Peyer's patch (tissue), 4 donors: ENCODE data around the gene C19orf47. TPM values are rescaled to one million over a fixed set of nuclear protein-coding genes. Genes with fewer than 3 reads are reported as not detected.

Source experiments
- DNase-seq, 3 donors: peaks; one replicate each; pipeline ENCODE4 v3.0.0-alpha.2; 2017 to 2019
- H3K27ac ChIP-seq, 4 donors: fragments of 200-600 bp; sonication (generic); one replicate each; pipeline ENCODE4 v1.5.1; 2016 to 2019
- H3K27me3 ChIP-seq, 2 donors: fragments of 200-600 bp; sonication (generic); one replicate each; pipeline ENCODE4 v1.5.1; 2019
- H3K36me3 ChIP-seq, 3 donors: fragments of 200-600 bp; sonication (generic); one replicate each; pipeline ENCODE4 v1.5.1; 2016 to 2019
- H3K4me1 ChIP-seq, 4 donors: fragments of 200-600 bp; sonication (generic); one replicate each; pipeline ENCODE4 v1.5.1; 2016 to 2019
- H3K4me3 ChIP-seq, 4 donors: fragments of 200-600 bp; sonication (generic); 1 replicate in 3 of 4; 2 replicates in 1 of 4; pipeline ENCODE4 v1.5.1; 2016 to 2019; ENCODE audit warnings: mild to moderate bottlenecking in 1 of 4
- H3K9me3 ChIP-seq, 4 donors: fragments of 200-600 bp; sonication (generic); one replicate each; pipeline ENCODE4 v1.5.1; 2016 to 2019; ENCODE audit warnings: mild to moderate bottlenecking in 1 of 4
- POLR2A ChIP-seq, 2 donors: fragments of 450-650 bp; IDR thresholded peaks; one replicate each; pipeline ENCODE4 v1.5.1; 2017; ENCODE audit warnings: antibody characterized with exemption in 2 of 2, mild to moderate bottlenecking in 2 of 2, moderate library complexity in 2 of 2
- total RNA-seq, 4 donors: library from RNA; depleted of rRNA; stranded (reverse); fragments of >200 nt; gene quantifications; one replicate each; pipeline ENCODE4 v1.1.0, GENCODE V29; 2016
- TF ChIP-seq, protein P1 (sequence below), 6 experiments: fragments of 450-650 bp in 4 of 6; fragments of 200-600 bp in 2 of 6; sonication (generic) in 1 of 6; IDR thresholded peaks; one replicate each; pipeline ENCODE4 v1.5.1; 2017 to 2019; ENCODE audit warnings: antibody characterized with exemption in 6 of 6, mild to moderate bottlenecking in 3 of 6, moderate library complexity in 1 of 6

The C19orf47 gene
- total RNA-seq, 4 donors from 2014 or later, result 5.8 to 11.3 (median 9.9) TPM

DNA sequence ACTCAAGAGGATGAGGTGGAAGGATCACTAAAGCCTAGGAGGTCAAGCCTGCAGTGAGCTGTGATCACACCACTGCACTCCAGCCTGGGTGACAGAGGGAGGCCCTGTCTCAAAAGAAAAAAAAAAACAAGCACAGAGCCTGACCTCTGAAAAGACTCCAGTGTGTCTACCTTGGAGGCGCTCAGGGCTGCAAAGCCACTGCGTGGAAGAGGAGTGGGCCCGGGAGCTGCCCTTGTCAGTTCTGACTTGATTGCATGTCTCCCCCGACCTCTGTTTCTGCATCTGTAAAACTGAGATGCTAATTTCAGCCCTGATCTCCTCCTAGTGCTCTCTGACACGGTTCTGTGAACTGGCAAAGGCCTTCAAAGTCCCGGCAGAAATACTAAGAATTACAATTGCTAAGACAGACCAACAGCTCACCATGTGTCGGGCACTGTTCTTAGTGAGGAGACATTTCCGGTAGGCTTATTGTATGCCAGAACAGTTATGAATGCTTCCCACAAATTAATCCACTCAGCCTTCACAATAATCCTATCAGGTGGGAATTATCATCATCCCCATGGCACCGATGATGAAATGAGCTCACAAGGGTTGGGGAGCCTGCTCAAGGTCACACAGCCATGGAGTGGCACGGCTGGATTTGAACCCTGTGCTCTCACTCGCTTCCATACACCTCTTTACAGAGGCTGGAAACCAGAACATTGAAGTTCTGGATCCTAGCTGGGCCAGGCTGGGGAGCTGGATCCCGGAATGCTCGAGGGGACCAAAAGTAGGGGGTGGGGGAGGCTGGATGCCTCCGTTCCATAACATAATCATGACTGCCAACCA is 66.6 kb downstream of the C19orf47 start:
- no peaks in the 10 kb centered on the region for H3K36me3 ChIP-seq
- H3K27me3 ChIP-seq, result no peaks in the 10 kb centered on the region
- TF ChIP-seq POLR2A (IDR thresholded peaks at IDR 0.05), result no peak
- TF ChIP-seq, protein P1, sequence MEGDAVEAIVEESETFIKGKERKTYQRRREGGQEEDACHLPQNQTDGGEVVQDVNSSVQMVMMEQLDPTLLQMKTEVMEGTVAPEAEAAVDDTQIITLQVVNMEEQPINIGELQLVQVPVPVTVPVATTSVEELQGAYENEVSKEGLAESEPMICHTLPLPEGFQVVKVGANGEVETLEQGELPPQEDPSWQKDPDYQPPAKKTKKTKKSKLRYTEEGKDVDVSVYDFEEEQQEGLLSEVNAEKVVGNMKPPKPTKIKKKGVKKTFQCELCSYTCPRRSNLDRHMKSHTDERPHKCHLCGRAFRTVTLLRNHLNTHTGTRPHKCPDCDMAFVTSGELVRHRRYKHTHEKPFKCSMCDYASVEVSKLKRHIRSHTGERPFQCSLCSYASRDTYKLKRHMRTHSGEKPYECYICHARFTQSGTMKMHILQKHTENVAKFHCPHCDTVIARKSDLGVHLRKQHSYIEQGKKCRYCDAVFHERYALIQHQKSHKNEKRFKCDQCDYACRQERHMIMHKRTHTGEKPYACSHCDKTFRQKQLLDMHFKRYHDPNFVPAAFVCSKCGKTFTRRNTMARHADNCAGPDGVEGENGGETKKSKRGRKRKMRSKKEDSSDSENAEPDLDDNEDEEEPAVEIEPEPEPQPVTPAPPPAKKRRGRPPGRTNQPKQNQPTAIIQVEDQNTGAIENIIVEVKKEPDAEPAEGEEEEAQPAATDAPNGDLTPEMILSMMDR (IDR thresholded peaks at IDR 0.05), result no peak
- H3K4me1 ChIP-seq, result peaks cover 9 to 67% (median 29%) of the 10 kb centered on the region in 4 donors
- H3K27ac ChIP-seq, result peak overlapping the region in 3 of 4 donors; percentile 21 to 89 (median 55)
- no peak for DNase-seq
- H3K9me3 ChIP-seq, result peaks cover 0 to 5% (median 0%) of the 10 kb centered on the region in 4 donors
- H3K4me3 ChIP-seq, result peak overlapping the region in 1 of 4 donors; percentile 23

DNA sequence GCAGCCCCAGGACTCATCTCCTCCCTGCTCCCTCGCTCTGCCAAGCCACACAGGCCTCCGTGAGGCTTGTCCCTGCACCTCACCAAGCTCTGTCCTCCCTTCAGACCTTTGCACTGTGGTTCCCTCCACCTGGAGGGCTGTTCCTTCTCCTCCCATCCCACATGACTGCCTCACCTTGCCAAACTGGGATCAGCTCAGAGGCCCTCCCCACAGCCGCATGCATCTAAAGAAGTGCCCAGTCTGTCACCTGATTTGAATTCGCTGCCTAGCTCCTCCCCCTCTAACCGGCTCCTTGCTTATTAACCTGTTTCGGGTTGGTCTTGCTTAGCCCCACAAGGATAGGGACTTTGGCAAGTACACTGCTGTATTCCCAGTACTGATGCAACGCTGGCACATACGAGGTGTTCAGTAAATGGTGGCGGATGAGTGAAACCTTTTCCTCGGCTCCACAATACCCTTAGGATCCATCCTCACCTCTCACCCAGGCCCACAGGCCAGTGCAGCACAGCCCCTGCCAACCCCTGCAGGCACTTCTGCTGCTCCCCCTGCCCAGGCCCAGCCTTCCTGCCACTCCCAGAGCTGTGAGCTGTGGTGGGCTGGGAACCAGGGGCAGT is 67.5 kb downstream of the C19orf47 start:
- Histone ChIP-seq H3K36me3 (no peaks in the 10 kb centered on the region), H3K4me3 (peak overlapping the region in 2 of 4 donors; percentile 18 to 47), H3K27ac (peak overlapping the region; percentile 21 to 89 (median 54)), H3K4me1 (peaks cover 9 to 67% (median 27%) of the 10 kb centered on the region in 4 donors), H3K27me3 (no peaks in the 10 kb centered on the region), H3K9me3 (peaks cover 0 to 5% (median 0%) of the 10 kb centered on the region in 4 donors)
- peak; percentile 3 to 85 for TF ChIP-seq POLR2A (IDR thresholded peaks at IDR 0.05)
- TF ChIP-seq, protein P1 (IDR thresholded peaks at IDR 0.05), result no peak
- peak in 2 of 3 donors; percentile 84 to 87 for DNase-seq

DNA sequence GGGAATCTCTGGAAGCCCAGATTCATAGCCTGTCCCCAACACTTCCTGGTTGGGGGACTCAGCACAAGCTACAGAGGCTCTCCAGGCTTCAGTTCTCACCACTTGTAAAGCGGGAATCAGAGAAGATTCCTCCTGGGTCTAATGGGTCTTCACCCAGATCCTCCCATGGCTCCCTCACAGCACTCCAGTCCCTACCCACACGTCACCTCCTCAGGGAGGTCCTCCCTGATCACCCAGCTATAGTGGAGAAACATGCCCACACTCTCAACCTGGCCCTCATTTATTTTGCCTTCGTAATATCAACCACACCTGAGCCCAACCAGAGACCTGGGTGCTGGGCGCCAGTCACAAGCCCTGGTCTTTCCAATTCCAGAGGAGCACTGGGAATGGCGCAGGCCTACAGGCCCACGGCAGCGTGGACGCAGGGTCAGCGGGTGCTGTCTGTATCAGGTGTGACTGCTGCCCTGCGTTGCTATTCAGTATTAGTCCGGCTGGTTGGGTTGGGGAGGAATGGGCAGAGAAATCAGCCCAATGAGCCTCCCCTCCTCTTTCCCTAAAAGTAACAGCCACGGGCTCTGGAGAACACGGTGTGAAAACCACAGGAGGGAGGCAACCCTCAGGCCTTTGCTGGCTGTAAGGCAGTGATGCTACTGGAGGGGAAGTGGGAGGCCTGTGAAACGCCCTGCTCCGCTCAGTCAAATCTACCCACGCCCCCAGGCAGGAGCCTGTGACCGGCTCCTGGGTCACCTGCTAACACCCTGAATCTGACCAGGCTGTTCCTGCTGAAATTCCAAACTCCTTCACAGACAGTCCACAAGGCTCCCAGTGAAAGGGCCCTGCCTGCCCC is 68.2 kb downstream of the C19orf47 start:
- H3K4me1 ChIP-seq, result peaks cover 9 to 71% (median 28%) of the 10 kb centered on the region in 4 donors
- TF ChIP-seq POLR2A (IDR thresholded peaks at IDR 0.05), result no peak
- TF ChIP-seq, protein P1 (IDR thresholded peaks at IDR 0.05), result no peak
- H3K27ac ChIP-seq, result peak overlapping the region; percentile 34 to 89 (median 54)
- peaks cover 0 to 4% (median 0%) of the 10 kb centered on the region in 4 donors for H3K9me3 ChIP-seq
- no peaks in the 10 kb centered on the region for H3K36me3 ChIP-seq
- H3K4me3 ChIP-seq, result peak overlapping the region in 2 of 4 donors; percentile 18 to 47
- no peak for DNase-seq
- no peaks in the 10 kb centered on the region for H3K27me3 ChIP-seq

DNA sequence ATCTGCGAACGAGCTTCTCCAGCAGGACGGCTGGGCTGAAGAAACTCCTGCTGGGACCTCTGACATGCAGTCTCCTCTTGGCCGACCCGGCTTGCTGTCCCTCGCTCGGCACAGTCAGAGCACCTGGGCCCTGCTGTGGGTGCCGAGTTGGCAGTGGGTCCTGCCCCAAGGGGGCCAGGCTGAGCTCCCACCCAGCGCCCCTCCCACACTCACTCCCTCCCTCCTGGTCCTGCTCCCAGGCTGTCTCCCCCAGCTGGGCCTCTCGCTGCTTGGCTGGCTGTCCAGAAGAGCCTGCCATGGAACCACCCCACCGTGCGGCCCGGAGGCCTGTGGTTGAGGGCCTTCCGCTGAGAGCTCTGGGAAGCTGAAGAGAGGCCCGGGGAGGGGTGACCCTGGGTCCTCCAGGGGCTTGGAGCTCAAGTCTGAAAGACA is 69.1 kb downstream of the C19orf47 start:
- Histone ChIP-seq H3K27me3 (no peaks in the 10 kb centered on the region), H3K9me3 (no peaks in the 10 kb centered on the region), H3K4me3 (peak overlapping the region in 2 of 4 donors; percentile 18 to 21), H3K27ac (peak overlapping the region; percentile 34 to 55 (median 53)), H3K4me1 (peaks cover 9 to 79% (median 34%) of the 10 kb centered on the region in 4 donors), H3K36me3 (no peaks in the 10 kb centered on the region)
- DNase-seq, result no peak
- TF ChIP-seq, protein P1 (IDR thresholded peaks at IDR 0.05), result no peak
- no peak for TF ChIP-seq POLR2A (IDR thresholded peaks at IDR 0.05)
